Occipital lobe (tissue), 2 donors: Measurements from ENCODE around the gene FAM120B. TPM values are rescaled to one million over a fixed set of nuclear protein-coding genes. Genes with fewer than 3 reads are reported as not detected.
"Not testable (repeated sequence)": the region's sequence is repeated elsewhere in the genome, so short reads cannot be mapped to it uniquely, and the experiment has no call there.

Source experiments
- DNase-seq: peaks from one replicate; lab custom pipeline; 2025; lab: John Stamatoyannopoulos, UW
- total RNA-seq: library from RNA; depleted of rRNA; stranded (reverse); fragments of >200 nt; gene quantifications from one replicate; pipeline ENCODE4 v1.2.3, GENCODE V29; 2014

The FAM120B gene
- total RNA-seq, 1 donor from 2014 or later, result 62.4 TPM

DNA sequence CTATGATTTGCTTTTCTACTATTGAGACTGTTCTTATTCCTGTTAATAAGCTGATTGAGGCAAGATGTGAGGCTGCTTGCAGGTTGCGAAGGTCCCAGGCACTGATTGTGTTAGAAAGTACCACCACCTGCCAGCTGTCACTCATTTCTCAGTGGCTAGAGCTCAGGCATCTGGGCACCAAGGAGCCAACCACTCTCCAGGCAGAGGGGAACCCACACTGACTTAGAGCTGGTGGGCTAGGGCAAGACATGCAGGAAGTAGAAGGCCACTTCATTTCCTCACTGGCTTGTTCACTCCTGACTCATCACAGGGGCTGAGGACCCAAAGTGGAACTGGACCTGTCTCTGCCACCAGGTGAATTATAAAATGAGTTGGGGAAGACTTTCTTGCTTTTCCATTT is 7.9 kb upstream of the FAM120B start:
- DNase-seq, result no peak

DNA sequence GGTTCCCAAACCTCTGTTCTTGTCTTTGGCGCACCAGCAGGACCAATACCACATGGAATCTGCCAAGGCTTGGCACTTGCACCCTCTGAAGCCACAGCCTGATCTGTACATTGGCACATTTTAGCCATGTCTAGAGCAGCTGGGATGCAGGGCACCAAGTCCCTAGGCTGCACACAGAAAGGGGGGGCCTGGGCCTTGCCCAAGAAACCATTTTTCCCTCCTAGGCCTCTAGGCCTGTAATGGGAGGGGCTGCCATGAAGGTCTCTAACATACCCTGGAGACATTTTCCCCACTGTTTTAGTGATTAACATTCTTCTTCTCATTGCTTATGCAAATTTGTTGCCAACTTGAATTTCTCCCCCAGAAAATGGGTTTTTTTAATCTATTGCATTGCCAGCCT is 5.4 kb upstream of the FAM120B start:
- no peak for DNase-seq

DNA sequence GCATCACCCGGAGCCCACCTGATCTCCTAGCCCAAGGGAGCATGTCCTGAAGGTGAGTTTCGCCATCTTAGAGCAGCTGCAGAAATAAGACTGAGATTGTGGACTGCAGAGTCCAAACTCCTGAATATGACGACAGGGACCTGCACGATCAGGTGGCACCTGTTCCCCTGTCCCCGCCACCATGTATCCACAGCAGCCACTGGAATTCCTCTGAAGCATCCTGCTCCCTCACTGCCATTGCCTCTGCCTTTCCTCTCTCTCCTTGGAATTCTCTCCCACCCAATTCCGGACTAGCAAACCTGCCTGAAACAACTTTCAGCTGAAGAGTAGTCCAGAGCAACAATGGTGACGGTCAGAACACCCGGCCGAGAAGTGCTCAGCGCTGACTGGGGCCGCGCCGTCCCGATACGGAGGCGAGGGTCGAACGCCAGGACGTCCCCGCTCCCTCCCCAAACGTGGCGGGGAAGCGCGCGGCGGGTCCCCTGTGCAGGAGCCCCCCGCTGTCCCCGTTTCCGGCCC is 694 bp upstream of the FAM120B start:
- no peak for DNase-seq

DNA sequence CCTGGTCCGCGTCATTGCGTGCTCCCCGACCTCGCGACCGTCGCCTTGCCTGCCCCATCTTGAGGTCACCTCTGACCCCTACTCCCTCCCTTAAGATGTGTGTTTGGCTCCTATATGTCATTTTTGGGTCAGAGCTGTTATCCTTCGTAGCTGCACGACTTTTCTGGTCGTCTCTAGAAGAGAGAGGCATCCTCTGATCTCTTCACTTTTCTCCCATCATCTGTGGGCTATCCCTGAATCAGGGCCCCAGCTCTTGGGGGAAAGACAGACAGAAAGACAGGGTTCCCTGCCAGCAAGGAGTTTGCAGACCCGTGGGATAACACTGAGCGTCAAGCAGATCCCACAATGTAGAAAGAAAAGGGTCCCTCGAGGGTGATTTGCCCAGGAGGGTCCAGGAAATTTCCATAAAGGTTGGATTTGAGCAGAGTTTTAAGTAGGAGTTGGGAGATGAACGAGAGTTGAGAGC is 555 bp downstream of the FAM120B start:
- DNase-seq, result no peak

DNA sequence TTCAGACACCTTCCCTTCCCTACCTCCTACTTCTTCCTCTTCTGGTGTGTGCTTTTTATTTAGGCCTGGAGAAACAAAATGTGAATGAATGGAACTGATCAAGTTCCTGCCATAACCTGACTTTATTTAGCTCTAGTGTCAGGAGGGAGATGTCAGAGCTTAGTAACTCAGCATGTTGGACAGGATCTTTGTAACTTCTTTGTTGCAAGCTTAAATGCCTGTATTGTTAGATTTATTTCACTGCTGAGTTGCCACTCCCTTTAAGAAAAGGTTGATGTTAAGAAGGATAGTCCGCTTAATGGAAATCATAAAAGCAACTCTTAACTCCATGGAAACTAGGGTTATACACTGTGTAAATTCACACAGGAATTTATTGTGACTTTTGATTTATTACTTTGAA is 2.2 kb downstream of the FAM120B start:
- no peak for DNase-seq

DNA sequence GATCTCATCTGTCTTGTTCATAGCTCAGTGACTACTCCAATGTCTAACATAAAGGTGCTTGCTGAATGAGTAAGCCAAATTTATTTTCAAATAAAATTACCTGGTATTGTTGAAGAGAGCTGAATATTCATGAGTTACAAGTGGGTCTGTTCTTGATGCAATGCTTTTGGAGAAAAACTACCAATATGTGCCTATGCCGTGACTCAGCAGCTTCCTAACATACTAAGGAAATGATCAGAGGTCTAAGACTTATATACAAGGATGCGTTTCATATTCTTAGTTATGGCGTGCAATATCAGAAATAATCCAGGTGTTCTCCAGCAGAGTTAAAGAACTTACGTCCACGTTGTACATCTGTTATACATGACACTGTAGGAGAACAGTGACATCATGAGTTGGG is 5.1 kb downstream of the FAM120B start:
- no peak for DNase-seq

DNA sequence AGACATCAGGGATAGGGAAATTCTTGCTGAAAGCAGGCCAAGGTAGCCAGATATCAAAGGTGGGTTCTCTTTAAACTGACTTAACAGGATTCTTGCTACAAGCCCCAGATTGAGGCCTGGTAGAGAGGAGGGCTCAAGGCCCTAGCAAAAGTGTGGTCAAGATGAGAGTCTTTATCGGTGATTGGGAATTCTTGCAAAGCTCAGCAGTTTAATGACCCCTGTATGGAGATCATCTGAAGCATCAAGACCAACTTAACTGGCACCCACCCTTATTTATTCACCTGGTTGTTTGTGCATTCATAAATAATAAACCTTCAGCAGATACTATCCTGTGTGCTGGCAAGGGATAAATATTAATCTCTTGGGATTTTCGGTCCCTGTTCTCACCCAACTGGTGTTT is 6.3 kb downstream of the FAM120B start:
- no peak for DNase-seq

DNA sequence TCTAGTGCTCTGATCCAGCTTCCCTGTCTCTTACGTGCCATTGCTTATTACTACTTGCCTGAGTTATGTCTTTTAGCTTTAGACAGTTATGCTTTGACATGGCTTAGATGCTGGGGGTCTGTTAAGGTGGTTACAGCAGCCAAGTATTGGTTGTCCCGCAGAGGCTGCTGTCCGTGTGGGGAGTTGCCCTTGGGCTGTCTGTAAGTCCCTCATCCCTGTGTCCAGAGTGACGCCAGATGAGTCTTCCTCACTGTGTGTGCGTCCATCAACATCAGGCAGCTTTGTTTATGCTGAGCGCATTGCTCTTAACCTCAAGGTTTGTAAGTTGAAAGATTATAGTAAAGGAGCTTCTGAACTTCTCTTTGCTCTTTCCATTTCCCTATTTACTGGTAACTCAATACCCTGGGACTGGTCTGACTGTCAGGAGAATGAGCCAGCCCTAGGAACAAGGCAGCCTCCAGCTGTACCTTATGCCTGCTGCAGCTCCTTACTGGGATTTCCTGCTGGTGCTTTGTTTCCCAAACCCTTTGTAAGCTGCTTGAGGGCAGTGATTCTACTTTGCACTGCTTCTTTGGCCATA is 7.2 kb downstream of the FAM120B start:
- no peak for DNase-seq

DNA sequence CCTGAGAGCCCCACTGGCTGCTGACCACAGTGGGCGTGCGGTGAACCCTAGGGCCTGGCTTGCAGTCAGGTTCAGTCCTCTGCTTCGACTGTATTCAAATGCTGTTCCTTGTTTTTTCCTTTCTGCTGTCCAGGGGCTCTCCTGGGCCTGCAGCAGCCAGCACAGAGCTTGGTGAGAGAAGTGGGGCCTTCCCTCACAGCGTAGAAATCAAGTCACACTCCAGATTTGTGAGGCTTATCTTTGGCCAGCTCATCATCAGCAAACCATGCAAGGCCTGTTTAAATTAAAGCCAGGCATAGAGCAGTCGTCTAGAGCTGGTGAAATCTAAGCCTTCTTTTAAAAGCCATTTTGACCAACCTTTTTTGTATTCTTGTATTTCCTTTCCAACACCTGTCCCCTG is 8.4 kb downstream of the FAM120B start:
- DNase-seq, result no peak

DNA sequence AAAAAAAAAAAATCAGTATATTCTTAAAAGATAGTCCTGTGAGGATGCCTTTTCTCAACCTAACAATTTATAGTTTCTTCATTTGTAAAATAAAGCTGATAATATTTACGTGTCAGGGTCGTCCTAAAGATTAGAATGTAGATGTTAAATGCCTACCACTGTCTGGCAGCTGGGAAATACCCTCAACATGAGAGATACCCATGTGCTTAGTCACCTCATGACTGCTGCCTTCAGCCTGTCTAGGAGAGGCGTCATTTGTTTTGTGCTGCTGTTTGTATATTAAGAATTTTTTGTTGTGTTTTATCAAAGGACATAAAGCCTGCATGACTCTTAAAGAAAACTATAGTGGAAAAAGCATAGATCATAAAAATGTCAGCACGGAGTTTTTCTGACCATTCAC is 9.5 kb downstream of the FAM120B start:
- DNase-seq, result no peak

DNA sequence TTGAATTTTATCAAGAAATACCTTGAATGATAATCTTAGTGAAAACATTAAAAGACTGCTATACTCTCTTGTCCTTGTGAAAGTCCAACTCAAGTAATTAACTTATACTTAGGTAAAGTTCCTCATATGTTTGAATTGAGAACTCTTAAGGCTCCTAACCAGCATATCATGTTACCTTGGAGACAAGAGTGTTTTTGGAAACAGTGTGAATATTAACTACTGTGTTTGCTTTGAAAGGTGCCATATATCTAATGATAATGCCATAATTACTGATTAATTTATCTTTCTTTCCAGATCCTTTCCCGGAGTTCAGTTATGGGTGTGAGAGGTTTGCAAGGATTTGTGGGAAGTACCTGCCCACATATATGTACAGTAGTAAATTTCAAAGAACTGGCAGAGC is 10.5 kb downstream of the FAM120B start:
- no peak for DNase-seq

DNA sequence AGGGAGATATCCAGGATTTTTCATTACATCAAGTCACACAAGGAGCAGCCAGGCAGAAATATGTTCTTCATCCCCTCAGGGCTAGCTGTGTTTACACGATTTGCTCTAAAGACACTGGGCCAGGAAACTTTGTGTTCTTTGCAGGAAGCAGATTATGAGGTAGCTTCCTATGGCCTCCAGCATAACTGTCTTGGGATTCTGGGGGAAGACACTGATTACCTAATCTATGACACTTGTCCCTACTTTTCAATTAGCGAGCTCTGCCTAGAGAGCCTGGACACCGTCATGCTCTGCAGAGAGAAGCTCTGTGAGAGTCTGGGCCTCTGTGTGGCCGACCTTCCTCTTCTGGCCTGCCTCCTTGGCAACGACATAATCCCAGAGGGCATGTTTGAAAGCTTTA is 11.2 kb downstream of the FAM120B start:
- no peak for DNase-seq

DNA sequence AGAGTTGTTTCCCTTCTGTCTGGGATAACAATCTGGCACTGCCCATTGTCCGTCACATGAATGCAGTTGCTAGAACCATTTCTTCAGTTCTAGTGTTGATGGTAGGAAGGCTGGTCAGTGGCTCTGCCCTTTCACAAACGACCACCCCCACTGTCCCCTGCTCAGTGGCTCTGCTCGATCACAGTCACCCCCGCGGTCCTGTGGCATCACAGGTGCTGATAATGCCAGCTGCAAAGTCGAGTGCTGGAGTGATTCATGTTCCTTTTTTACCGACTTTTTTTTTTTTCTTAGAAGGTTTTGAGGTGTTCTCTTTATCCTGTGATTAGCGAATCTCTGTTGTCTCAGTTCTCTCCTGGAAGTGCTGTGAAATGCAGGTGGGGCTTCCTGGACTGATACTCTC is 22.8 kb downstream of the FAM120B start:
- no peak for DNase-seq

DNA sequence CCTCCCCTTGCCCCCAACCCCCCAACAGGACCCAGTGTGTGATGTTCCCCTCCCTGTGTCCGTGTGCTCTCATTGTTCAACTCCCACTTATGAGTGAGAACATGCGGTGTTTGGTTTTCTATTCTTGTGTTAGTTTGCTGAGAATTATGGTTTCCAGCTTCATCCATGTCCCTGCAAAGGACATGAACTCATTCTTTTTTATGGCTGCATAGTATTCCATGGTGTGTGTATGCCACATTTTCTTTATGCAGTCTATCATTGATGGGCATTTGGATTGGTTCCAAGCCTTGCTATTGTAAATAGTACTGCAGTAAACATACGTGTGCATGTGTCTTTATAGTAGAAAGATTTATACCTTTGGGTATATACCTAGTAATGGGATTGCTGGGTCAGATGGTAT is 28.6 kb downstream of the FAM120B start:
- not testable (repeated sequence) for DNase-seq

DNA sequence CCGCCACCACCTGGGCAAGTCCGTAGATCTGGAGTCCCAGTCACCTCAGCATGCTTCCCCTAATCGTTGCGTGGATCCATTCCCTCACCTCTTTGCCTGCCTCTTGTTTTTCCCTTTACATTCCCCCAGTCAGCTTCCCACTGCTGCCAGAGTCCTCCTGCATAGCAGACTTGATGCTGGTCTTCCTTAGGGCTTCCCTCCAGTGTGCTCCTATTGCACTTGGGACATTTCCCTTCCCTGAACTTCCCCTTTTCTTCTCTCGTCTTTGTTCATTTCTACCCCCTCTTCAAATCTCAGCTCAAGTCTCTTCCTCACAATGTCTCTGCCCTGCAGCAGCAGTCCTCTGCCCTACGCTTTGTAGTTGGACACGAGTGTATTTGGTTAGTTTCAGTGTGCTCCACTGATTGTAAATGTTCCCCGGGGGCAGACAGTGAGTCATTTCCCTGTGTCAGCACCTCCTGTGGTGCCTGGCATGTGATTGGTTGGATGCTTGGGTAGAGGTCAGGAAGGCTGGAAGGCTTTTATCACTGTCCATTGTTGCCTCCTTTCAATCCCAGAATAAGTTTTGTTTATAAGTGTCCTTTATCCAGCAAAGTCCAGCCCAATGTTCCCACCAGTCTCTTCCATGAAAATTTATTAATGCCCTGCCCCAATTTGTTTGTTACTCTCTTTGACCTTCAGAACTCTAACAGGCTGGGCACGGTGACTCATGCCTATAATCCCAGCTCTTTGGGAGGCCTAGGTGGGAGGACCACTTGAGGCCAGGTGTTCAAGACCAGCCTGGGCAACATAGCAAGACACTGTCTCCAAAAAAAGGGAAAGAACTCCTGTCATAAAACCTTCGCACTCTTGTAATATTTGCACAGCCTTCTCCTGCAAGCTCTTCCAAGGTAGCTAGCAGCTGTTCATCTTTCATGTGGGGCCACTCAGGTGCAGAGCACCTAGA is 38.3 kb downstream of the FAM120B start:
- DNase-seq, result no peak

DNA sequence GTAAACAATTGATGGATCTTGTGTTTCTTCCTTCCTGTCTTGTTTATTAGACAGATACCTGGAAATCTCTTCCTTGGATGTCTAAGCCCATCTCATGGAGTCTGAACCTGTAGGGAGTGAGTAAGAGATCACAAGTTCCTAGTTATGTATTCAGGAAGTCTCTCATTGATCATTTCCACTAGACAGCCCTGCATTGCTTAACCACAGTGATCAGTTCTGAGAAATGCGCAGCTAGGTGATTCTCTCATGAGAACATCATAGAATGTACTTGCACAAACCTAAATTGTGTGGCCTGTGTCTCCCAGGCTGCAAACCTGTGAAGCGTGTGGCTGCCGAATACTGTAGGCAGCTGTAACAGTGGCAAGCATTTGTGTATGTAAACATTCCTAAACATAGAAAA is 39.1 kb downstream of the FAM120B start:
- DNase-seq, result no peak

DNA sequence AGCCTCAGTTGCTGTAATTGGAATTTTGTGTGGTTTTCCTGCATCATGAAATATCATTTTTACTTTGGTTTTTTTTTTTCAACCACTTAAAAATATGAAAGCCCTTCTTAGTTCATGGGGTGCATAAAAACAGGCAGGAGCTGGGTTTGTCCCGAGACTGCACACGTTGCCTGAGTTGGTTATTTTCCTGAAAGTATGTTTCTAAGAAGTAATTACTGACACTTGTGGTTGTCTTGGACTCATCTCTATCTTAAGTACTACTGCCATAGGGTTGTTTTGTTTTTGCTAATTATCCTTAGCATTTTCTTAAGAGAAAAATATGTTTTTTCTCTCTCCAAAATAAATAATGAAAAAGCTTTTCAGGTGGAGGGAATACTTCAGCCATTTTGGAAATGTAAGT is 40.1 kb downstream of the FAM120B start:
- no peak for DNase-seq

DNA sequence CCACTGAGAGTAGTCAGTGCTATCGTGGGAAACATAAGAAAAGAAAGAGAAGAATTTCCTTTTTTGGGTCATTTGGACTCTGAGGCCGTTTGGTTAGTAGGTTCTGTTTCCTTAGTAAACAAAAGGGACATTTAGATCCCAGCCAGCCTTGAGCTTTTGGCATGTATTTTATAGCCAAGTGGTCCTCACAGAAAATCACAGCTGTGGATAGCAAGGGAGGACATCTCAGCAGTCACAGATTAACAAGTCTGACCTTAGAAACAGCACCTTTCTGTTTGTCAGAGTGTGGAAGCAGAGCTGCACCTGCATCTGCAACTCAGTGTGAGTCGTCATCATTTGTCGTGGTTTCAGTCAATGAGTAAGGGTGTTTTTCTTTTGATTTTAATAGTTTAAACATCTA is 40.5 kb downstream of the FAM120B start:
- DNase-seq, result no peak

DNA sequence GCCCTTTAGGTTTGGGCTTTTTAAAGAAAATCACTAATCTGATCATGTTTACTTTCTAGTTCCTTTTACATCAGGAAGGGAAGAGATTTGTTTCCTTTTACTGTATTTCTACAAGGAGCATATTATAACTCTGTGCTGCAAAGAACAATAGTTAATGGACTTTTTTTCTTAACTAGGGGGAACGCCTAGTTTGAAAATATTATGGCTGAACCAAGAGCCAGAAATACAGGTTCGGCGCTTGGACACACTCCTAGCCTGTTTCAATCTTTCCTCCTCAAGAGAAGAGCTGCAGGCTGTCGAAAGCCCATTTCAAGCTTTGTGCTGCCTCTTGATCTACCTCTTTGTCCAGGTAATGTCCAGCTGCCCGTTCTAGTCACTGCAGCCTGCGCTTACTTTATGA is 41.4 kb downstream of the FAM120B start:
- no peak for DNase-seq

DNA sequence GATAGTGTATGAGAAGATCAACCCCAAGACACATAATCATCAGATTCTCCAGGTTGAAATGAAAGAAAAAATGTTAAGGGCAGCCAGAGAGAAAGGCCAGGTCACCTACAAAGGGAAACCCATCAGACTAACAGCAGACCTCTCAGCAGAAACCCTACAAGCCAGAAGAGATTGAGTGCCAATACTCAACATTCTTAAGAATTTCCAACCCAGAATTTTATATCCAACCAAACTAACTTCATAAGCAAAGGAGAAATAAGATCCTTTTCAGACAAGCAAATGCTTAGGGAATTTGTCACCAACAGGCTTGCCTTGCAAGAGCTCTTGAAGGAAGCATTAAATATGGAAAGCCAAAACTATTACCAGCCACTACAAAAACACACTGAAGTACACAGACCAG is 44.9 kb downstream of the FAM120B start:
- not testable (repeated sequence) for DNase-seq

DNA sequence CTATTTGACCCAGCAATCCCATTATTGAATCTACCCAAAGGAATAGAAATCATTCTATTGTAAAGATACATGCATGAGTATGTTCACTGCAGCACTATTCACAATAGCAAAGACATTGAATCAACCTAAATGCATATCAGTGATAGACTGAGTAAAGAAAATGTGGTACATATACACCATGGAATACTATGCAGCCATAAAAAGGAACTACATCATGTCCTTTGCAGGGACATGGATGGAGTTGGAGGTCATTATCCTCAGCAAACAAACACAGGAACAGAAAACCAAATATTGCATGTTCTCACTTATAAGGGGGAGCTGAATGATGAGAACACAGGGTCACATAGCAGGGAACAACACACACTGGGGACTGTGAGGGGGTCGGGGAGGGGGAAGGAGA is 48.6 kb downstream of the FAM120B start:
- DNase-seq, result not testable (repeated sequence)

DNA sequence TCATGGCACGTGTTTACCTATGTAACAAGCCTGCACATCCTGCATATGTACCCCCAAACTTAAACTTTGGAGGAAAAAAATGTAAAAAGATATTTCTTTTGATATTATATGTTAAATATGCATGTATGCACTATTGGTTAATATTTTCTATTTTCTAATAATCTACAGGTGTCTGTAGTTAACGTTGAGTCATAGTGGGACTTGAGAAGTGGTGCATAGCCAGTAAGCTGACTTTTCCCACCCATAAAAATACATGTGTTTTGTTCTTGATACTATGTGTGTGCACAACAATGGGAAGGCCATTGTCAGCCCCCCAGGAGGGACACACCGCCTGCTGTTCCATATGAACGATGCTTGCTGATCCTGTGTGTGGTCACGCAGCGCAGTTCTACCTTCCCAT is 49.1 kb downstream of the FAM120B start:
- no peak for DNase-seq

DNA sequence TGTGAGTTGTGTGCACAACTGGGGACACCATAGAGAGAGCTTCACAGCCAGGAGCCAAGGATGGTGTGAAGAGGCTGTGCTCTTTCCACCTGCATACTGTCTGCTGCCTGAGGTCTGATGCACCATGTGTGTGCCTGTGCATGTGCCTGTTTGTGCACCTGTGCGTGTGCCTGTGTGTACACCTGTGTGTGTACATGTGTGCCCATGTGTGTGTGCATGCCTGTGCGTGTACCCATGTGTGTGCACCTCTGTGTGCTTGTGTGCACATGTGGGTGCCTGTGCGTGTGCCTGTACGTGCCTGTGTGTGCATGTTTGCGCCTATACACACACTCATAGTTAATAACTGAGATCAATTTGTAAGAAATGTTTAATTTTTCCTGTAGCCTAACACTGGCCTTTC is 51.3 kb downstream of the FAM120B start:
- no peak for DNase-seq
